ENCODE measurements around the gene PNCK.

The PNCK gene

GRCh38 chrX:153648358-153649177 lies 25.0 kb downstream of the PNCK start:
- CTCF ChIA-PET: interaction anchor here (0.9 to 5.1 kb wide), 11 partner anchors 9 to 701 kb away, joined by 3 to 35 read pairs (median 6); no protein-coding TSS in a partner anchor

GRCh38 chrX:153647461-153648357 lies 25.9 kb downstream of the PNCK start:
- ChIA-PET CTCF (interaction anchor here (0.9 to 2.3 kb wide), 11 partner anchors 10 to 700 kb away, joined by 3 to 8 read pairs (median 4); no protein-coding TSS in a partner anchor), POLR2A (no interaction called here)
- TF ChIP-seq CTCF (IDR thresholded peaks at IDR 0.05; ENCODE audit: control extremely low read depth, extremely low read depth, low read depth, missing control alignments): no peak
- DNase-seq (ENCODE audit: extremely low spot score): no peak

More at GRCh38 chrX:153648358-153649177, 25.0 kb downstream of the PNCK start:
- DNase-seq (ENCODE audit: extremely low spot score): no peak
- TF ChIP-seq CTCF (IDR thresholded peaks at IDR 0.05; ENCODE audit: control extremely low read depth, extremely low read depth, low read depth, missing control alignments): no peak
- POLR2A ChIA-PET: no interaction called here

- POLR2A ChIA-PET: no interaction called here
Measured at GRCh38 chrX:153646620-153647373, 26.8 kb downstream of the PNCK start, which contains the start of gene DUSP9. DUSP9 (plus strand) TSS chrX:153647203; CDS start chrX:153647954, 751 bp downstream.

GRCh38 chrX:153645921-153646488 lies 27.6 kb downstream of the PNCK start:
- ChIA-PET POLR2A (no interaction called here), CTCF (interaction anchor here (1.3 to 2.1 kb wide), 5 partner anchors 15 to 705 kb away, joined by 3 to 9 read pairs (median 4); no protein-coding TSS in a partner anchor)
- DNase-seq (ENCODE audit: extremely low spot score): no peak
- TF ChIP-seq CTCF (IDR thresholded peaks at IDR 0.05; ENCODE audit: control extremely low read depth, extremely low read depth, low read depth, missing control alignments): no peak

More at GRCh38 chrX:153646620-153647373, 26.8 kb downstream of the PNCK start, which contains the start of gene DUSP9:
- no peak for TF ChIP-seq CTCF (IDR thresholded peaks at IDR 0.05; ENCODE audit: control extremely low read depth, extremely low read depth, low read depth, missing control alignments)
- CTCF ChIA-PET: interaction anchor here (0.9 to 1.9 kb wide), 7 partner anchors 12 to 705 kb away, joined by 3 to 6 read pairs (median 4); no protein-coding TSS in a partner anchor
- DNase-seq (ENCODE audit: extremely low spot score): no peak

- POLR2A ChIA-PET: no interaction called here
- no peak for DNase-seq (ENCODE audit: extremely low spot score)
- CTCF ChIA-PET: interaction anchor here (0.7 to 2.1 kb wide), 8 partner anchors 15 to 106 kb away, joined by 3 to 9 read pairs (median 4); no protein-coding TSS in a partner anchor
- no peak for TF ChIP-seq CTCF (IDR thresholded peaks at IDR 0.05; ENCODE audit: control extremely low read depth, extremely low read depth, low read depth, missing control alignments)
Measured at GRCh38 chrX:153645151-153645550, 28.5 kb downstream of the PNCK start.

Data from GM10248 (cell line).